ENCODE data around the gene AGBL4. TPM values are rescaled to one million over a fixed set of nuclear protein-coding genes. Genes with fewer than 3 reads are reported as not detected.

Gene AGBL4
- total and polyA plus RNA-seq, 2 of the 4 experiments (the other 2 are of a cell fraction) = not detected

- Histone ChIP-seq H3K4me2 (ENCODE audit: low read depth, low read length) (no peak overlapping the region), H3K9ac (ENCODE audit: low read depth, low read length) (no peak overlapping the region), H3K79me1 (ENCODE audit: low read depth in 1 of 2, low read length in 2 of 2) (no peaks in the 10 kb centered on the region), H3K27me3 (ENCODE audit: control insufficient read depth, insufficient read depth, low read length) (no peaks in the 10 kb centered on the region), H4K5ac (ENCODE audit: low read depth, low read length) (no peak overlapping the region), H3K14ac (replicated peaks; ENCODE audit: low read depth, low read length) (no peak overlapping the region), H3K36me3 (ENCODE audit: control insufficient read depth, insufficient read depth, low read length) (no peaks in the 10 kb centered on the region), H2AK9ac (replicated peaks; ENCODE audit: low read depth, low read length, poor library complexity) (no peak overlapping the region), H3K18ac (ENCODE audit: low read depth, low read length) (no peak overlapping the region), H2BK120ac (ENCODE audit: low read depth, low read length) (no peak overlapping the region), H2BK15ac (ENCODE audit: low read depth, low read length) (no peak overlapping the region), H4K20me1 (ENCODE audit: insufficient read depth, low read length) (no peaks in the 10 kb centered on the region), H3K4ac (ENCODE audit: low read depth, low read length) (no peak overlapping the region), H4K8ac (ENCODE audit: low read depth in 2 of 2, low read length in 2 of 2) (no peak overlapping the region), H2AK5ac (ENCODE audit: low read depth, low read length) (no peak overlapping the region), H3K4me1 (ENCODE audit: control insufficient read depth, insufficient read depth, low read length) (no peaks in the 10 kb centered on the region), H3K4me3 (ENCODE audit: insufficient read depth, low read depth, low read length) (no peak overlapping the region), H3K9me1 (ENCODE audit: insufficient read depth, low read length) (no peaks in the 10 kb centered on the region), H3K27ac (ENCODE audit: insufficient read depth, low read length) (no peak overlapping the region), H2BK5ac (ENCODE audit: low read depth, low read length, poor library complexity, severe bottlenecking) (no peak overlapping the region), H3K23ac (ENCODE audit: low read depth, low read length) (no peak overlapping the region), H3K56ac (ENCODE audit: extremely low read depth, insufficient read depth, low read length) (no peak overlapping the region), H3K9me3 (ENCODE audit: control insufficient read depth, insufficient read depth, low read length) (peaks cover 12% of the 10 kb centered on the region), H2AFZ (replicated peaks; ENCODE audit: low read length, poor library complexity) (no peak overlapping the region), H2BK20ac (ENCODE audit: low read depth, low read length) (no peak overlapping the region), H4K91ac (ENCODE audit: insufficient read depth, low read depth, low read length) (no peak overlapping the region)
- BruUV-seq (replicated peaks) = no TSS peak
- DNase-seq = no peak
- in situ Hi-C loops (cut with MboI; ENCODE audit: low sequenced_read_pairs) (no loop called here), intact Hi-C loops (cut with micrococcal nuclease) (no loop called here), dilution Hi-C loops (cut with HindIII; ENCODE audit: low sequenced_read_pairs, unreplicated experiment) (no loop called here)
- TF ChIP-seq RCOR1 (IDR thresholded peaks at IDR 0.05; ENCODE audit: insufficient replicate concordance, low read length) (no peak), CHD1 (IDR thresholded peaks at IDR 0.05; ENCODE audit: low read depth, low read length) (no peak), MAZ (IDR thresholded peaks at IDR 0.05; ENCODE audit: borderline replicate concordance, low read depth, low read length) (no peak), SMC3 (IDR thresholded peaks at IDR 0.05; ENCODE audit: low read depth, low read length) (no peak), CEBPB (IDR thresholded peaks at IDR 0.05; ENCODE audit: low read depth, low read length) (no peak), MXI1 (IDR thresholded peaks at IDR 0.05; ENCODE audit: borderline replicate concordance, low read depth, low read length) (no peak), FOS (IDR thresholded peaks at IDR 0.05; ENCODE audit: low read depth, low read length) (no peak), CTCF (conservative IDR thresholded peaks at IDR 0.05; ENCODE audit: low read depth, low read length) (no peak)
- ChIA-PET CTCF (no interaction called here), POLR2A (ENCODE audit: unreplicated experiment) (no interaction called here)
- no peak for ATAC-seq (ENCODE audit: low read depth)
- WGBS, 2 experiments (ENCODE audit: extremely low coverage in 2 of 2, insufficient read length in 1 of 2) = no CpG with 5 or more reads among the region's 1 CpG
Observed at GRCh38 chr1:49026230-49026811, 997.4 kb downstream of the AGBL4 start.
